GM23338 (cell line): ENCODE measurements around the gene EGFL7. TPM values are rescaled to one million over a fixed set of nuclear protein-coding genes. Genes with fewer than 3 reads are reported as not detected.

ENCODE experiments used
- ATAC-seq: fragments of 200-7000 bp; cut with Tn5 transposase; 3 replicates; pipeline ENCODE4 v1.9.1; 2020
- DNase-seq: peaks from one replicate; pipeline ENCODE4 v3.0.0-alpha.2; 2015; ENCODE audit warnings: low spot score
- H2AFZ ChIP-seq: fragments of 200-600 bp; sonication (generic); 2 replicates; pipeline ENCODE4 v1.8.0; 2016; ENCODE audit warnings: antibody characterized with exemption, mild to moderate bottlenecking, moderate library complexity
- H3F3A ChIP-seq: fragments of 200-600 bp; sonication (generic); replicated peaks from 2 replicates; pipeline ENCODE4 v1.8.0; 2017; ENCODE audit warnings: antibody characterized with exemption, mixed run types, low read depth
- H3K27ac ChIP-seq: fragments of 200-600 bp; sonication (generic); 2 replicates; pipeline ENCODE4 v1.6.1; 2016; ENCODE audit warnings: low read depth
- H3K27me3 ChIP-seq: fragments of 200-600 bp; sonication (generic); 2 replicates; pipeline ENCODE4 v1.8.0; 2016; ENCODE audit warnings: mild to moderate bottlenecking, mixed run types, moderate library complexity; ENCODE audit not compliant: insufficient read depth
- H3K36me3 ChIP-seq: fragments of 200-600 bp; sonication (generic); 2 replicates; pipeline ENCODE4 v1.8.0; 2016; ENCODE audit warnings: mild to moderate bottlenecking; ENCODE audit not compliant: insufficient read depth
- H3K4me1 ChIP-seq: fragments of 200-600 bp; sonication (generic); 2 replicates; pipeline ENCODE4 v1.8.0; 2016; ENCODE audit warnings: mild to moderate bottlenecking, moderate library complexity; ENCODE audit not compliant: insufficient read depth
- H3K4me2 ChIP-seq: fragments of 200-600 bp; sonication (generic); 2 replicates; pipeline ENCODE4 v1.7.1; 2017; ENCODE audit warnings: mixed run types
- H3K4me3 ChIP-seq: fragments of 200-600 bp; sonication (generic); 2 replicates; pipeline ENCODE4 v1.6.1; 2016; ENCODE audit warnings: mixed run types
- H3K79me2 ChIP-seq: fragments of 200-600 bp; sonication (generic); replicated peaks from 2 replicates; pipeline ENCODE4 v1.8.0; 2017; ENCODE audit warnings: mild to moderate bottlenecking; ENCODE audit not compliant: insufficient read depth
- H3K9me2 ChIP-seq: fragments of 200-600 bp; sonication (generic); 2 replicates; pipeline ENCODE4 v1.8.0; 2017; ENCODE audit not compliant: insufficient read depth
- H4K20me1 ChIP-seq: fragments of 200-600 bp; sonication (generic); replicated peaks from 2 replicates; pipeline ENCODE4 v1.8.0; 2017; ENCODE audit warnings: mild to moderate bottlenecking; ENCODE audit not compliant: insufficient read depth
- H3K27ac Mint-ChIP-seq: 2 replicates; pipeline ENCODE4 v1.8.0; 2020; ENCODE audit warnings: inconsistent platforms, mild to moderate bottlenecking, moderate library complexity, mixed read lengths
- H3K27me3 Mint-ChIP-seq: 3 replicates; pipeline ENCODE4 v1.8.0; 2022; ENCODE audit warnings: low read depth, mild to moderate bottlenecking, moderate library complexity, mixed read lengths, inconsistent platforms; ENCODE audit not compliant: insufficient read depth, poor library complexity
- H3K36me3 Mint-ChIP-seq: 3 replicates; pipeline ENCODE4 v1.8.0; 2021; ENCODE audit warnings: low read depth, mild to moderate bottlenecking, inconsistent platforms, moderate library complexity, mixed read lengths
- H3K4me1 Mint-ChIP-seq: 3 replicates; pipeline ENCODE4 v1.8.0; 2020; ENCODE audit warnings: mild to moderate bottlenecking, inconsistent platforms, mixed read lengths
- H3K4me3 Mint-ChIP-seq: 3 replicates; pipeline ENCODE4 v1.8.0; 2021; ENCODE audit warnings: moderate library complexity, mild to moderate bottlenecking, inconsistent platforms, mixed read lengths
- H3K9me3 Mint-ChIP-seq: 3 replicates; pipeline ENCODE4 v1.8.0; 2020; ENCODE audit warnings: moderate library complexity, mild to moderate bottlenecking, inconsistent platforms, mixed read lengths
- CREB1 ChIP-seq: fragments of 250-450 bp; sonication (Bioruptor Pico); IDR thresholded peaks from 2 replicates; pipeline ENCODE4 v1.5.0; 2020; ENCODE audit warnings: low read depth, mild to moderate bottlenecking, moderate library complexity
- EZH2 ChIP-seq: fragments of 200-600 bp; sonication (generic); IDR thresholded peaks from one replicate; pipeline ENCODE4 v1.8.0; 2017; ENCODE audit warnings: antibody characterized with exemption, mild to moderate bottlenecking, low read depth; ENCODE audit not compliant: unreplicated experiment
- EZH2phosphoT487 ChIP-seq: fragments of 200-600 bp; sonication (generic); IDR thresholded peaks from one replicate; pipeline ENCODE4 v1.8.1; 2018; ENCODE audit warnings: antibody characterized with exemption; ENCODE audit not compliant: unreplicated experiment
- JUNB ChIP-seq: IDR thresholded peaks from one replicate; pipeline ENCODE4 v1.6.1; 2016; ENCODE audit warnings: antibody characterized with exemption; ENCODE audit not compliant: unreplicated experiment
- POLR2AphosphoS5 ChIP-seq: IDR thresholded peaks from 2 replicates; pipeline ENCODE4 v1.6.1; 2016; ENCODE audit warnings: antibody characterized with exemption, low read depth
- ZNF114 ChIP-seq: fragments of 250-450 bp; sonication (Bioruptor Pico); IDR thresholded peaks from 2 replicates; pipeline ENCODE4 v1.5.0; 2020; ENCODE audit warnings: mild to moderate bottlenecking, moderate library complexity
- ZNF331 ChIP-seq: fragments of 250-450 bp; sonication (Bioruptor Pico); IDR thresholded peaks from 2 replicates; pipeline ENCODE4 v1.5.0; 2020; ENCODE audit warnings: low read depth, mild to moderate bottlenecking, moderate library complexity
- polyA plus RNA-seq: library from polyadenylated mRNA; unstranded; fragments of >200 nt; fragmentation: Nextera tagmentation; extraction: Ambion mirVana; gene quantifications from 2 replicates; pipeline ENCODE4 v1.2.1, GENCODE V29; 2016
- total RNA-seq: library from RNA; depleted of rRNA; stranded (reverse); fragments of >200 nt; shearing (Covaris generic); gene quantifications from 2 replicates; pipeline ENCODE4 v1.2.3, GENCODE V29; 2014
- TF ChIP-seq, protein P1 (sequence below), 2 experiments: fragments of 200-600 bp in 1 of 2; sonication (generic) in 1 of 2; conservative IDR thresholded peaks; 2 replicates each; pipeline versions ENCODE4 v1.5.1 to v1.6.1; 2016 to 2017; ENCODE audit warnings: antibody characterized with exemption in 2 of 2, low read depth in 2 of 2, mild to moderate bottlenecking in 2 of 2, moderate library complexity in 1 of 2
- TF ChIP-seq, protein P2 (sequence below): IDR thresholded peaks from one replicate; pipeline ENCODE4 v1.6.1; 2018; ENCODE audit warnings: antibody characterized with exemption; ENCODE audit not compliant: unreplicated experiment

Gene EGFL7
- total and polyA plus RNA-seq, 2 experiments from 2014 or later, result 44.4 to 60.8 TPM

DNA sequence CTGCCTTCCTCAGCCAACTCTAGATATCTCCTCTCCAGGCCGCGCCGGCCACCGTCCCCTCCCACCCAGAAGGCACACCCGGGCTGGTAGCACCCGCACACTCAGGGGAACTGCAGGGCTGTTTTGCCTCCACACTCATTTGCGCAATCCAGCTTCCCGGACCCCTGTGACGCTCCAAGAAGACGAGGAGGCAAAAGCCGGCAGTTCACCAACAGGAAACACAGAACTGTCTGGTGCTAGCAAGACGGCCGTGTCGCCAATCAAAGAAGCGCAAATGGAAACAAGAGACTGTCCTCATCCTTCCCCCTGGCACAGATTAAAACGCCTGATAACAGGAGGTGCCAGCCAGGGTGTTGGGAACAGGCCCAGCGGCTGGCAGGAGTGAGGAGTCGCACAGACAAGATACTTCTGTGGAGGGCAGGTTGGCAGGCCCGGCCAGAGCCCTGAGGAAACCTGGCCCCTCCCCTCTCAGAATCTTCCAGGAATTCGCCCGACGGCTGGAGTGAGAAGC, 16.8 kb downstream of the EGFL7 start:
- Mint-ChIP-seq H3K27me3 (peaks cover 11% of the 10 kb centered on the region), H3K4me1 (peaks cover 9% of the 10 kb centered on the region; the same call in 1 of the 3 replicates), H3K4me3 (no peak overlapping the region), H3K36me3 (no peaks in the 10 kb centered on the region), H3K27ac (no peak overlapping the region), H3K9me3 (no peaks in the 10 kb centered on the region)
- Histone ChIP-seq H2AFZ (no peak overlapping the region), H3F3A (no peaks in the 10 kb centered on the region), H4K20me1 (no peaks in the 10 kb centered on the region), H3K79me2 (no peaks in the 10 kb centered on the region), H3K36me3 (no peaks in the 10 kb centered on the region), H3K4me1 (no peaks in the 10 kb centered on the region), H3K4me2 (no peak overlapping the region), H3K9me2 (no peaks in the 10 kb centered on the region), H3K27me3 (no peaks in the 10 kb centered on the region), H3K4me3 (no peak overlapping the region), H3K27ac (no peak overlapping the region)
- DNase-seq (no peak), ATAC-seq (no peak; the same call in 2 of the 3 replicates)
- TF ChIP-seq POLR2AphosphoS5 (no peak), EZH2phosphoT487 (no peak), JUNB (no peak), ZNF331 (CRISPR knock-in tag) (no peak), EZH2 (no peak)
- TF ChIP-seq, protein P1, sequence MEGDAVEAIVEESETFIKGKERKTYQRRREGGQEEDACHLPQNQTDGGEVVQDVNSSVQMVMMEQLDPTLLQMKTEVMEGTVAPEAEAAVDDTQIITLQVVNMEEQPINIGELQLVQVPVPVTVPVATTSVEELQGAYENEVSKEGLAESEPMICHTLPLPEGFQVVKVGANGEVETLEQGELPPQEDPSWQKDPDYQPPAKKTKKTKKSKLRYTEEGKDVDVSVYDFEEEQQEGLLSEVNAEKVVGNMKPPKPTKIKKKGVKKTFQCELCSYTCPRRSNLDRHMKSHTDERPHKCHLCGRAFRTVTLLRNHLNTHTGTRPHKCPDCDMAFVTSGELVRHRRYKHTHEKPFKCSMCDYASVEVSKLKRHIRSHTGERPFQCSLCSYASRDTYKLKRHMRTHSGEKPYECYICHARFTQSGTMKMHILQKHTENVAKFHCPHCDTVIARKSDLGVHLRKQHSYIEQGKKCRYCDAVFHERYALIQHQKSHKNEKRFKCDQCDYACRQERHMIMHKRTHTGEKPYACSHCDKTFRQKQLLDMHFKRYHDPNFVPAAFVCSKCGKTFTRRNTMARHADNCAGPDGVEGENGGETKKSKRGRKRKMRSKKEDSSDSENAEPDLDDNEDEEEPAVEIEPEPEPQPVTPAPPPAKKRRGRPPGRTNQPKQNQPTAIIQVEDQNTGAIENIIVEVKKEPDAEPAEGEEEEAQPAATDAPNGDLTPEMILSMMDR (conservative IDR thresholded peaks at IDR 0.05; ENCODE audit: low read depth in 2 of 2), result no peak

DNA sequence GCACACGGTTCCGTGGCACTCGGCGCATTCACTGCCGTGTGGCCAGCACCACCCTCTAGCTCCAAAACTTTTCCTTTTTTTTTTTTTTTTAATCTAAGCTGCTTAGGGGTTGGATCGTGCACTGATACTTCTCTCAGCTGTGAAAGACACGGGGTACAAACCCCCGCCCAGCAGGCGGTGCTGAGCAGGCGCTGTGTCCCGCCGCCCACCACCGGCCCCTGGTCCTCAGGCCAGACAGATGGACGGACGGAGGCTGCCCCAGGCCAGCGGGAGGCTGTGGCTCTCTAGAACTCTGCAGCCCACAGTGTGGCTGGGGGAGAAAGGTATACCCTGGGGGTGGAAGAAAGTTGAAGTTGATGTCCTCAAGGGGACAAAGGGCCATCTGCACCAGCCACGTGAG, 18.3 kb downstream of the EGFL7 start:
- Mint-ChIP-seq H3K27me3 (peaks cover 11% of the 10 kb centered on the region), H3K4me1 (peaks cover 6% of the 10 kb centered on the region; the same call in 1 of the 3 replicates), H3K4me3 (no peak overlapping the region), H3K9me3 (no peaks in the 10 kb centered on the region), H3K36me3 (no peaks in the 10 kb centered on the region), H3K27ac (no peak overlapping the region)
- ATAC-seq (no peak), DNase-seq (no peak)
- Histone ChIP-seq H3K4me1 (no peaks in the 10 kb centered on the region), H3K4me3 (no peak overlapping the region), H2AFZ (no peak overlapping the region), H3K36me3 (no peaks in the 10 kb centered on the region), H3K27ac (no peak overlapping the region), H3K4me2 (no peak overlapping the region), H3K9me2 (no peaks in the 10 kb centered on the region), H3F3A (no peaks in the 10 kb centered on the region), H3K79me2 (peaks cover 10% of the 10 kb centered on the region; the same call in 1 of the 2 replicates), H3K27me3 (no peaks in the 10 kb centered on the region), H4K20me1 (no peaks in the 10 kb centered on the region)
- no peak for TF ChIP-seq EZH2phosphoT487
- TF ChIP-seq, protein P2, sequence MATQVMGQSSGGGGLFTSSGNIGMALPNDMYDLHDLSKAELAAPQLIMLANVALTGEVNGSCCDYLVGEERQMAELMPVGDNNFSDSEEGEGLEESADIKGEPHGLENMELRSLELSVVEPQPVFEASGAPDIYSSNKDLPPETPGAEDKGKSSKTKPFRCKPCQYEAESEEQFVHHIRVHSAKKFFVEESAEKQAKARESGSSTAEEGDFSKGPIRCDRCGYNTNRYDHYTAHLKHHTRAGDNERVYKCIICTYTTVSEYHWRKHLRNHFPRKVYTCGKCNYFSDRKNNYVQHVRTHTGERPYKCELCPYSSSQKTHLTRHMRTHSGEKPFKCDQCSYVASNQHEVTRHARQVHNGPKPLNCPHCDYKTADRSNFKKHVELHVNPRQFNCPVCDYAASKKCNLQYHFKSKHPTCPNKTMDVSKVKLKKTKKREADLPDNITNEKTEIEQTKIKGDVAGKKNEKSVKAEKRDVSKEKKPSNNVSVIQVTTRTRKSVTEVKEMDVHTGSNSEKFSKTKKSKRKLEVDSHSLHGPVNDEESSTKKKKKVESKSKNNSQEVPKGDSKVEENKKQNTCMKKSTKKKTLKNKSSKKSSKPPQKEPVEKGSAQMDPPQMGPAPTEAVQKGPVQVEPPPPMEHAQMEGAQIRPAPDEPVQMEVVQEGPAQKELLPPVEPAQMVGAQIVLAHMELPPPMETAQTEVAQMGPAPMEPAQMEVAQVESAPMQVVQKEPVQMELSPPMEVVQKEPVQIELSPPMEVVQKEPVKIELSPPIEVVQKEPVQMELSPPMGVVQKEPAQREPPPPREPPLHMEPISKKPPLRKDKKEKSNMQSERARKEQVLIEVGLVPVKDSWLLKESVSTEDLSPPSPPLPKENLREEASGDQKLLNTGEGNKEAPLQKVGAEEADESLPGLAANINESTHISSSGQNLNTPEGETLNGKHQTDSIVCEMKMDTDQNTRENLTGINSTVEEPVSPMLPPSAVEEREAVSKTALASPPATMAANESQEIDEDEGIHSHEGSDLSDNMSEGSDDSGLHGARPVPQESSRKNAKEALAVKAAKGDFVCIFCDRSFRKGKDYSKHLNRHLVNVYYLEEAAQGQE, result no peak
- TF ChIP-seq ZNF331 (CRISPR knock-in tag), result no peak
- TF ChIP-seq JUNB, result no peak
- TF ChIP-seq ZNF114 (CRISPR knock-in tag), result no peak
- TF ChIP-seq CREB1 (CRISPR knock-in tag), result no peak
- no peak for TF ChIP-seq EZH2
- TF ChIP-seq, protein P1 (conservative IDR thresholded peaks at IDR 0.05; ENCODE audit: low read depth in 2 of 2), result no peak
